ENCODE results near the gene TNF. TPM values are rescaled to one million over a fixed set of nuclear protein-coding genes. Genes with fewer than 3 reads are reported as not detected.
"Not testable (repeated sequence)": the region's sequence is repeated elsewhere in the genome, so short reads cannot be mapped to it uniquely, and the experiment has no call there.

The TNF gene
- total RNA-seq, 2 experiments from 2014 or later: 53.4 to 55.0 TPM

GRCh38 chr6:31580807-31581433 is 5.6 kb downstream of the TNF start:
- H3K27ac Mint-ChIP-seq: peak overlapping the region; percentile 88
- ChIA-PET POLR2A (interaction anchor here (0.6 to 14.3 kb wide), 14 partner anchors 8 to 586 kb away, joined by 3 to 388 read pairs (median 6); partner anchors contain the start of genes ATP6V1G2, BAG6, DDX39B and MICB), CTCF (interaction anchor here (0.6 to 24.1 kb wide), 13 partner anchors 10 to 249 kb away, joined by 3 to 928 read pairs (median 7); partner anchors contain the start of genes AIF1, ATP6V1G2, DDX39B and LST1)
- peaks cover 72% of the 10 kb centered on the region for H3K4me1 Mint-ChIP-seq (ENCODE audit: low read depth)
- H3K27me3 Mint-ChIP-seq (ENCODE audit: low read depth): no peaks in the 10 kb centered on the region
- H3K9me3 Mint-ChIP-seq (ENCODE audit: insufficient read depth): no peaks in the 10 kb centered on the region
- peaks cover 70% of the 10 kb centered on the region for H3K36me3 Mint-ChIP-seq (ENCODE audit: low read depth)
- peak overlapping the region; percentile 98 for H3K4me3 Mint-ChIP-seq
- DNase-seq (peak; percentile 90), ATAC-seq (peak; percentile 70)

GRCh38 chr6:31581434-31582229 is 6.3 kb downstream of the TNF start:
- H3K4me1 Mint-ChIP-seq (ENCODE audit: low read depth): peaks cover 72% of the 10 kb centered on the region
- DNase-seq (no peak), ATAC-seq (no peak)
- H3K27me3 Mint-ChIP-seq (ENCODE audit: low read depth): no peaks in the 10 kb centered on the region
- peak overlapping the region; percentile 88 for H3K27ac Mint-ChIP-seq
- peak overlapping the region; percentile 98 for H3K4me3 Mint-ChIP-seq
- ChIA-PET POLR2A (interaction anchor here (0.6 to 14.3 kb wide), 19 partner anchors 7 to 1390 kb away, joined by 3 to 388 read pairs (median 6); partner anchors contain the start of genes ATP6V1G2, BAG6, C6orf47 and DDX39B), CTCF (interaction anchor here (0.6 to 24.1 kb wide), 10 partner anchors 0 to 89 kb away, joined by 3 to 928 read pairs (median 8); partner anchors contain the start of genes ATP6V1G2, BAG6, DDX39B and LST1)
- H3K9me3 Mint-ChIP-seq (ENCODE audit: insufficient read depth): no peaks in the 10 kb centered on the region
- H3K36me3 Mint-ChIP-seq (ENCODE audit: low read depth): peaks cover 63% of the 10 kb centered on the region

- Mint-ChIP-seq H3K9me3 (ENCODE audit: insufficient read depth) (no peaks in the 10 kb centered on the region), H3K4me1 (ENCODE audit: low read depth) (peaks cover 72% of the 10 kb centered on the region), H3K36me3 (ENCODE audit: low read depth) (peaks cover 62% of the 10 kb centered on the region), H3K4me3 (peak within 1 kb of the TSS; percentile 98), H3K27me3 (ENCODE audit: low read depth) (no peaks in the 10 kb centered on the region), H3K27ac (peak within 1 kb of the TSS; percentile 88)
- POLR2A ChIA-PET: interaction anchor here (0.8 to 14.3 kb wide), 18 partner anchors 8 to 1389 kb away, joined by 3 to 388 read pairs (median 6); partner anchors contain the start of genes ATP6V1G2, BAG6, C6orf47 and DDX39B
- ATAC-seq: peak; percentile 7
- CTCF ChIA-PET: interaction anchor here (0.8 to 24.1 kb wide), 8 partner anchors 1 to 90 kb away, joined by 3 to 928 read pairs (median 96); partner anchors contain the start of genes ATP6V1G2, BAG6, DDX39B and LST1
- peak; percentile 73 for DNase-seq
Observed at GRCh38 chr6:31582230-31582643, 6.9 kb downstream of the TNF start, which contains the start of gene LTB. TSS of gene LTB (minus strand) at chr6:31582424. CDS start at chr6:31582417, 7 bp downstream.

- peak overlapping the region; percentile 94 for H3K27ac Mint-ChIP-seq
- POLR2A ChIA-PET: interaction anchor here (0.8 to 14.3 kb wide), 8 partner anchors 10 to 44 kb away, joined by 3 to 388 read pairs (median 8); partner anchors contain the start of genes DDX39B, NCR3 and TNF
- H3K9me3 Mint-ChIP-seq (ENCODE audit: insufficient read depth): no peaks in the 10 kb centered on the region
- peaks cover 60% of the 10 kb centered on the region for H3K36me3 Mint-ChIP-seq (ENCODE audit: low read depth)
- no peaks in the 10 kb centered on the region for H3K27me3 Mint-ChIP-seq (ENCODE audit: low read depth)
- ATAC-seq (peak; percentile 16), DNase-seq (peak; percentile 76)
- H3K4me3 Mint-ChIP-seq: peak overlapping the region; percentile 84
- CTCF ChIA-PET: interaction anchor here (1.1 to 24.1 kb wide), 9 partner anchors 4 to 240 kb away, joined by 3 to 928 read pairs (median 11); partner anchors contain the start of genes AIF1, ATP6V1G2, DDX39B and LST1
- H3K4me1 Mint-ChIP-seq (ENCODE audit: low read depth): peaks cover 74% of the 10 kb centered on the region
Observed at GRCh38 chr6:31585491-31585890, 10.1 kb downstream of the TNF start.

- Mint-ChIP-seq H3K27me3 (ENCODE audit: low read depth) (no peaks in the 10 kb centered on the region), H3K9me3 (ENCODE audit: insufficient read depth) (no peaks in the 10 kb centered on the region), H3K27ac (peak within 1 kb of the TSS; percentile 94), H3K4me3 (peak within 1 kb of the TSS; percentile 84), H3K36me3 (ENCODE audit: low read depth) (peaks cover 61% of the 10 kb centered on the region), H3K4me1 (ENCODE audit: low read depth) (peaks cover 79% of the 10 kb centered on the region)
- no peak for DNase-seq
- peak; percentile 3 for ATAC-seq
- CTCF ChIA-PET: interaction anchor here (1.4 to 24.1 kb wide), 7 partner anchors 4 to 40 kb away, joined by 4 to 928 read pairs (median 15); partner anchors contain the start of genes ATP6V1G2, DDX39B, LST1 and LTA
- POLR2A ChIA-PET: interaction anchor here (0.8 to 14.3 kb wide), 8 partner anchors 9 to 66 kb away, joined by 3 to 388 read pairs (median 8); partner anchors contain the start of genes BAG6, DDX39B, NCR3 and TNF
Observed at GRCh38 chr6:31586008-31586407, 10.6 kb downstream of the TNF start, which contains the start of gene LST1. TSS of gene LST1 (plus strand) at chr6:31586277. CDS start at chr6:31587300, 1,023 bp downstream.

- H3K27me3 Mint-ChIP-seq (ENCODE audit: low read depth): no peaks in the 10 kb centered on the region
- DNase-seq (peak; percentile 59), ATAC-seq (peak; percentile 52)
- no peaks in the 10 kb centered on the region for H3K9me3 Mint-ChIP-seq (ENCODE audit: insufficient read depth)
- ChIA-PET POLR2A (interaction anchor here (0.7 to 14.3 kb wide), 9 partner anchors 8 to 66 kb away, joined by 3 to 388 read pairs (median 5); partner anchors contain the start of genes BAG6, DDX39B, NCR3 and TNF), CTCF (interaction anchor here (1.4 to 24.1 kb wide), 8 partner anchors 4 to 41 kb away, joined by 4 to 928 read pairs (median 13); partner anchors contain the start of genes ATP6V1G2, DDX39B, LST1 and LTA)
- peak overlapping the region; percentile 84 for H3K4me3 Mint-ChIP-seq
- peaks cover 59% of the 10 kb centered on the region for H3K36me3 Mint-ChIP-seq (ENCODE audit: low read depth)
- peaks cover 86% of the 10 kb centered on the region for H3K4me1 Mint-ChIP-seq (ENCODE audit: low read depth)
- peak overlapping the region; percentile 94 for H3K27ac Mint-ChIP-seq
Observed at GRCh38 chr6:31586599-31587281, 11.4 kb downstream of the TNF start.

- Mint-ChIP-seq H3K27me3 (ENCODE audit: low read depth) (no peaks in the 10 kb centered on the region), H3K36me3 (ENCODE audit: low read depth) (peaks cover 54% of the 10 kb centered on the region), H3K4me1 (ENCODE audit: low read depth) (peaks cover 91% of the 10 kb centered on the region), H3K9me3 (ENCODE audit: insufficient read depth) (no peaks in the 10 kb centered on the region), H3K4me3 (peak overlapping the region; percentile 84), H3K27ac (peak overlapping the region; percentile 94)
- ChIA-PET POLR2A (interaction anchor here (0.9 to 4.8 kb wide), 6 partner anchors 9 to 46 kb away, joined by 4 to 48 read pairs (median 5); partner anchors contain the start of genes DDX39B and TNF), CTCF (interaction anchor here (0.7 to 24.1 kb wide), 7 partner anchors 3 to 94 kb away, joined by 3 to 928 read pairs (median 15); partner anchors contain the start of genes ATP6V1G2, DDX39B, LST1 and LTA)
- DNase-seq (no peak), ATAC-seq (no peak)
Observed at GRCh38 chr6:31587791-31588777, 12.7 kb downstream of the TNF start.

- no peak for DNase-seq
- Mint-ChIP-seq H3K9me3 (ENCODE audit: insufficient read depth) (no peaks in the 10 kb centered on the region), H3K4me3 (peak overlapping the region; percentile 38), H3K36me3 (ENCODE audit: low read depth) (peaks cover 49% of the 10 kb centered on the region), H3K4me1 (ENCODE audit: low read depth) (peaks cover 90% of the 10 kb centered on the region), H3K27me3 (ENCODE audit: low read depth) (no peaks in the 10 kb centered on the region), H3K27ac (peak overlapping the region; percentile 82)
- no peak for ATAC-seq
- ChIA-PET POLR2A (interaction anchor here (0.6 to 1.6 kb wide), 4 partner anchors 9 to 1014 kb away, joined by 3 to 5 read pairs (median 4); no protein-coding TSS in a partner anchor), CTCF (interaction anchor here (18.5 to 24.1 kb wide), 3 partner anchors 2 to 43 kb away, joined by 504 to 928 read pairs (median 928); partner anchors contain the start of genes ATP6V1G2, DDX39B, LST1 and LTB)
Observed at GRCh38 chr6:31588871-31589650, 13.7 kb downstream of the TNF start.

GRCh38 chr6:31590691-31591090 is 15.3 kb downstream of the TNF start:
- peak overlapping the region; percentile 85 for H3K4me3 Mint-ChIP-seq
- H3K27ac Mint-ChIP-seq: peak overlapping the region; percentile 43
- not testable (repeated sequence) for H3K9me3 Mint-ChIP-seq (ENCODE audit: insufficient read depth); H3K27me3 Mint-ChIP-seq (ENCODE audit: low read depth); ATAC-seq; DNase-seq
- peaks cover 49% of the 10 kb centered on the region for H3K36me3 Mint-ChIP-seq (ENCODE audit: low read depth)
- CTCF ChIA-PET: interaction anchor here (0.8 to 24.1 kb wide), 4 partner anchors 0 to 538 kb away, joined by 3 to 928 read pairs (median 716); partner anchors contain the start of genes ATP6V1G2, DDX39B, LST1 and LTB
- peaks cover 84% of the 10 kb centered on the region for H3K4me1 Mint-ChIP-seq (ENCODE audit: low read depth)
- POLR2A ChIA-PET: interaction anchor here (1.5 kb wide), 1 partner anchor 9 kb away, joined by 7 read pairs; the partner anchor contains the start of gene LTB
